Islet precursor cell (in vitro differentiated cells): Measurements from ENCODE around the gene EMILIN3.

Experiments
- DNase-seq: peaks from one replicate; pipeline ENCODE4 v3.0.0-alpha.2; 2018

The EMILIN3 gene

DNA sequence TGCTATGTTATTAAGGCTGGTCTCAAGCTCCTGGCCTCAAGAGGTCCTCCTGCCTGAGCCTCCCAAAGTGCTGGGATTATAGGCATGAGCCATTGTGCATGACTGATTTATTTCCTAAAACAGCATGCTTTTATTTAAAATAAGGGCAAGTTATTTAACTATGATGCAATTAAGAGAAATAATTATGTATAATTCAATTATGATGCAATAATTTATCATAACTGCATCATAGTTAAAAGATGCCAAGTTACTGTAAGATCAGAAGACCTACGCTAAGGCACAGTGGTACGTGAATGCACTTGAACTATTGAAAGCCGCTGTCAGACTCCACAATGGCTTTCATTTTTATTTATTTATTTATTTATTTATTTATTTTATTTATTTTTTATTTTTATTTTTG is 24.3 kb upstream of the EMILIN3 start:
- DNase-seq: no peak

- no peak for DNase-seq
These were observed 20.8 kb upstream of the EMILIN3 start for GRCh38 chr20:41387444-41387851.

- no peak for DNase-seq
These were observed 20.1 kb upstream of the EMILIN3 start for GRCh38 chr20:41386502-41387427.

DNA sequence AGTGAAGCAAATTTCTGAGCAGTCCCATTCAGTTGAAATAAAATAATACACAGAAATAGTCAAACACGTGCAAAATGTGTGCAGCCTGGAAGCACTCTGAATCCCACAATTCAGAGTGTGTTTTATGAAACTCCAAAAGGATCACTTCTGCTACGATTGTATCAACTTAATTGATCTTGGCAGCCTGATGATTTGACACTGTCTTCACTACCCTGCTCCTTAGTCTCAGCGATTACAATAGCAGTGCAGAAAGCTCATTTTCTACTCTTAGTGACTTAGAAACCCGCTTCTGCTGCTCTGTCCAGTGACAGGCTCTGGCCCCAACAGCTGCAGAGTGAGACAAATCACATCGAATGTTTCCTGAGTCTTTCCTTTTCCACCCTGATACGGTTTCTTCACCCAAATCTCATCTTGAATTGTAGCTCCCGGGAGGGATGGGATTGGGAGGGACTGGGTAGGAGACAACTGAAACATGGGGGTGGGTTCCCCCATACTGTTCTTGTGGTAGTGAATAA is 16.2 kb upstream of the EMILIN3 start:
- DNase-seq: no peak

- no peak for DNase-seq
These were observed 14.1 kb upstream of the EMILIN3 start for GRCh38 chr20:41380551-41381193.

DNA sequence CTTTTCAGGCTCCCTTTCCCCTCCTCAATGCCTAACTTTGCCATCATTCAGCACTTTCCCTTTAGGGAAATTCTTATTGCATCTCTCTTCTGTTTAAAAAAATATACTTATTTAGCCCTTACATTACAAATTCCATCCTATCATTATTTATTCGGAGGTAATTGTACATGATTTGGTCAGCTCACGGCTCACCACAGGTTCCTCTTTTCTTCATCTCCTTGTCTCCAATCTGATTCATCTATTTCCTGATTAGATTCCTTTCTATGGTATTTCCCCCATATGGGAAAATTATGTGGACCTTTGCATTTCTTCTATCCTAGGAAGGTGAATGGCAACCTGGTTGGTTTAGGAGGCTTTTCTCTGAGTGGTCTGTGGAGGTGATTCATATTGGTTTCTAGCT is 12.9 kb upstream of the EMILIN3 start:
- DNase-seq: no peak

- DNase-seq: no peak
These were observed 10.7 kb upstream of the EMILIN3 start for GRCh38 chr20:41377275-41377674.

- DNase-seq: no peak
These were observed 9.7 kb upstream of the EMILIN3 start for GRCh38 chr20:41376349-41376748.

- no peak for DNase-seq
These were observed 9.2 kb upstream of the EMILIN3 start for GRCh38 chr20:41375846-41376245.

DNA sequence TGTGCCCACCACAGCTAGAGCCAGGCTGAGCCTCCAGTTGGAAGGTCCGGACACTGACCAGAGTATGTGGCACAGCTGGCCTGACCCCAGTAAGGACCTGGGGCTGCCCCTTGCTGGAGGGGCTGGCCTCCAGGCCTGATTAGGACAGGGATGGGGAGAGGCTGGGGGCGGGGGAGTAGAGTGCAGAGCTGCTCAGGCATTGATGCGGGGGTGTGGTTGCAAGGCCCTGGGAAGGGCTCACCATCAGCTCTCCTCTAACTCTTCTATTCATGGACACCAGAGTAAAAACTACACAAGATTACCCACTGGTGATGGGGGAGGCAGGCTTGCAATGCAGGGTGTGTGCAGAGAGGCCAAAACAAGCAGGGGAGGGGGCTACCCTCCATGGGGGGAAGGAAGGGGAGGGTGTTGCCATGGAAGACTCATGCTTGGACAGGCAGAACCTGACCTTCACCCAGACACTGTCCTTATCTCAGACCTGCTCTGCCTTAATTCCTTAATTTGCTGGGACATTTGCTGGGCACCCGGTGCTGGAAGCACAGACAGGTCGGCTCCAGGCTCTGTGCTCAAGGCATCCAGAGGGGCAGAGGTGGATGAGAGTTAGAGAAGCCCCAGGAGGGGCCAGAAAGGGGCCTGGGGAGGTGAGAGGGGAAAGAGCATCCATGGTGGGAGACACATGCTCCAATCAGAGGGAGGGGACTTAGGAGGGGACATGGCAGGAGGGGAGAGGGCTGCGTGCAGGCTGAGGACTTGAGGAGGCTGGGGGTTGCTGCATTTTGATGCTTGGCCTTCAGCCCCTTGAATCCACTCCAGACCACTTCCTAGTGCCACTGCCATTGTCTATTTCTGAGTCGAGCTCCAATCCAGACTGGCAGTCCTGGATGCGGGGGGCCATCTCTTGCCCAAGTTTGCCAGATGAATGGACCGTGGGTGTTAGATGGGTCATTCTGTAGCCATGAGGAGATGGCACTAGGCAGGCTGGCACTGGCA is 7.6 kb upstream of the EMILIN3 start:
- DNase-seq: no peak

- no peak for DNase-seq
These were observed 6.7 kb upstream of the EMILIN3 start for GRCh38 chr20:41373251-41373783.

DNA sequence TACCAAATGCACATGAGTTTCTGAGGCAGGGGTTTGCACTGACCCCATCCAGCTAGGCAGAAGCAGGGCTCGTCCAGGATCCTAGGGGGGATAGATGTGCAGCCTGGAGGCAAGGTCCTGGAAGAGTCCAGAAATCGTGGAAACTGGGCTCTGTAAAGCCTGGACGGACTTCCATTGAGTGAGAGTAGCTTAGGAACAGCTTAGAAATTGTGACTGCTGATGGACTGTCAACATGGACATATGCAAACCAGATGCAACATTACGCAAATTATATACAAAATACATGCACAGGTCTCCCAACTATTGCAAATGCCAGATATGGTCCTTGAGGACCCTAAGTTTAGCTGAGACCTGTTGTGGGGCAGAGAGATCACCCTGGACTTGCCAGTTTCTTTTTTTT is 4.8 kb upstream of the EMILIN3 start:
- DNase-seq: no peak

GRCh38 chr20:41370176-41370575 is 3.6 kb upstream of the EMILIN3 start:
- DNase-seq: no peak

DNA sequence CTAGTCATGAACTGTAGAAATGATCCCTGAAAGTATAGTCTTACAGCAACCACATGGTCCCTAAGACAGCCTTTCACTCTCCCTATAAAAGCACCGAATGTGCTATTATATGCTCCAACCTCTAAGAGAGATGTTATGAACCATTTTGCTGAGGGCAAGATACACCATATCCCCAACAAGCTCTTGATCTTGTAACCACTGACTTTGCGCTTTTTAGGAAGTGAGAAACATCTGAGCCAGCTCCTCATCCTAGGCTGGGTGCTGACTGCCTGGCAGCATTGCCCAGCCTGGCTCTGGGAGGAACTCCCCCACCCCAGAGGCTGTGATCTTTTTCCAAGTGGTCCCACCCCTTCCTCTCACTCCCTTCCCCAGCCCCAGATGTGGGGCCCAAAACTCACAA is 3.1 kb upstream of the EMILIN3 start:
- no peak for DNase-seq

DNA sequence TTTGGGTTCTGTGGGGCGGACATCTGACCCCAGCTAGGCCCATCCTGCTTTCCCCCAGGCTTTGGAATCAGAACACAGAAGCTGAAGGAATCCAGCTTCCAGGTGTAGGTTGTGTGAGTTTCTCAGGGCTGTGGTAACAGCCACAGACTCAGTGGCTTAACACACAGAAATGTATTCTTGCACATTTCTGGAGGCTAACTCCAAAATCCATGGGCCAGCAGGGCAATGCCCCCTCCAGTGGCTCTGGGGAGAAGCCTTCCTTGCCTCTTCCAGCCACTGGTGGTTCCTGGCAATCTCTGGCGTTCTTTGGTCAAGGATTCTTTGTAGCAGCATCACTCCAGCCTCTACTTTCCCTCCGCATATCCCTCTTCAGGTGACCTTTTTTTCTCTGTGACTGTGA is 1.3 kb upstream of the EMILIN3 start:
- DNase-seq: no peak

DNA sequence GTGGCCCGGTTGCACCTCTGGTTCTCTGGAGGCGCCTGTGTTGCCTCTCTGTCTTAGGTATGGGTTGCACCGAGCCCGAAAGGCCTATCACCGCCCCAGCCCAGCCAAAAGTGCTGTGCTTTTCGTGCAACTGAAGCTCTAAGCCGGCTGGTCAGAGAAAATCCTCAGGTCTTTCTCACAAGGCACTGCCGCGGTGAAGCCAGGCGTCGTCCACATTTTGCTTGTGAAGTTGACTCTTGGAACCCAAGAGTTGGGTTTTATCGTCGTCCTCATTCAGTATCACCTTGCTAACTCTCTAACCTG is 726 bp upstream of the EMILIN3 start:
- DNase-seq: no peak

- DNase-seq: no peak
These were observed 657 bp downstream of the EMILIN3 start for GRCh38 chr20:41365777-41366545.

DNA sequence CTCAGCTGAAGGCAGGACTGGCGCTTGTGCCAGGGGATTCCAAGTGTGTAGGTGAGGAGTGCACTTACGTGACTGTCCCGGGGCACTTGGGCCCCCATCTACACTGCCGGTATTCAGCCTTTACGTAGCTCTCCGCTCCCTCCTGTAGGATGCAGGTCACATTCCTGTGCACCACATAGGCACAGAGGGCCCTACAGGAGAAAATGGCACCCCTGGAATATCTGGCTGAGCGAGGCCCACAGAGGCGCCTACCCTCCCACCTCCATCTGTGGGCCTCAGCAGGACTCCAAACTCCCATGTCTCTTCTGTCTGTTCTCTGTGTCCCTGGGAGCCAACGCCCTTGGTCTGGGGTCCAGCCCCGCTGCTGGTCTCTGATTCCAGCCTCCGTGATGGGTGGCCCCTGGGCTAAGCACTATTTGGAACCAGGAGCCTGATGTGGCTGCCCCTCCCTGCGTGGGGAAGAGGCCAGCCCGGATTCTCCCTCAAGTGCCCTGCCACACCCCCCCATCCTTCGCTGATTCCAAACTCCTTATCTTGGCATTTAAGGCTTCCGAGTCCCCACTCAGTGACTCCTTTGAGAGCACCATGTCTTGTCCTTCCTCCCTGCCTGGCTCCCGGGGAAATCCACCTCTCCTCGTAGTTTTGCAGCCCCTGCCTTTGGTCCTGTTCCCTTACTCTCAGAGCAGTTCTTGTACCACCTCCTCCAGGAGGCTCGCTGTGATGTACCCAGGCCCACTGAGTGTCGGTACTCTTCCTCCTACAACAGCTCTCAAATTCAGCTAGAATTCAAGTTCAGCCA is 1.5 kb downstream of the EMILIN3 start:
- no peak for DNase-seq

- DNase-seq: no peak
These were observed 2.3 kb downstream of the EMILIN3 start for GRCh38 chr20:41364236-41364855.

DNA sequence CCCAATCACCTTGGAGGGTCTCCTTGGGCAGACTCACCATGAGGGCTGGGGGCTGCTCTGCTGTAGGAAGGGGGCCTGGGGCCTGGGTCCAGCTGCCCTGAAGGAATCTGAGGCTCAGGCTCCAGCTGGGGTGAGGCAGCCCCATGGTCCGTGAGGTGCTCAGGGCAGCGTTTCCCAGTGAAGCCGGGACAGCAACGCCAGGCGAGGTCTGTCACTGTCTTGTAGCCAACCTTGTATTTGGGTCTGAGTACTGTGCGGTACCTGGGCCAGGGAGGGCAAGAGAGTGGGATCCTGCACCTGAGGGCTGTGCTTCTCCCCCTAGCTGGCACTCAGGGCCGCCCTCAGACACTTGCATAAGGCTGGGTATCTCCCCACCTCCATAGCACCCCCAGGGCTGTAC is 3.0 kb downstream of the EMILIN3 start:
- DNase-seq: no peak

DNA sequence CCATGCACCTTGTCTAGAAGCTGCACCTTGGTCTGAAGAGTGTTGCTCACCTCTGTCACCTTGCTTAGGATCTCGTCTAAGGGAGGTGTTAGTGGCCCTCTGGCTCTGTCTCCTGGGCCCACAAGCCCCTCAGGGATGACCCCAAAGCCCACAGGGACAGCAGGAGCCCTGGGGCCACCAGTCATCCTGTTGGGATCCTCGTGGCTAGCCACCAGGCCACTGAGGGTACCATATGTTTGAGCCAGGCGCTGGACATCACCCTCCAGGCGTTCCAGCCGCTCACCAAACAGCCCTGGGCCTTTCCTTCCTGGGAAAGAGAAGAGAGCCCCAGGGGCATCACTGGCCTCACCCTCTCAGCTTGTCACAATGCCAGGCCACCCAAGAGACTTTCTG is 3.9 kb downstream of the EMILIN3 start:
- no peak for DNase-seq
